GM21390 (cell line): ENCODE data around the gene PDIA4.
"Not testable (repeated sequence)": the region's sequence is repeated elsewhere in the genome, so short reads cannot be mapped to it uniquely, and the experiment has no call there.

Experiments used
- ATAC-seq: cut with Tn5 transposase; IDR thresholded peaks from one replicate; pipeline ENCODE4 v1.9.1; 2021; ENCODE audit not compliant: unreplicated experiment

PDIA4 gene, protein sequence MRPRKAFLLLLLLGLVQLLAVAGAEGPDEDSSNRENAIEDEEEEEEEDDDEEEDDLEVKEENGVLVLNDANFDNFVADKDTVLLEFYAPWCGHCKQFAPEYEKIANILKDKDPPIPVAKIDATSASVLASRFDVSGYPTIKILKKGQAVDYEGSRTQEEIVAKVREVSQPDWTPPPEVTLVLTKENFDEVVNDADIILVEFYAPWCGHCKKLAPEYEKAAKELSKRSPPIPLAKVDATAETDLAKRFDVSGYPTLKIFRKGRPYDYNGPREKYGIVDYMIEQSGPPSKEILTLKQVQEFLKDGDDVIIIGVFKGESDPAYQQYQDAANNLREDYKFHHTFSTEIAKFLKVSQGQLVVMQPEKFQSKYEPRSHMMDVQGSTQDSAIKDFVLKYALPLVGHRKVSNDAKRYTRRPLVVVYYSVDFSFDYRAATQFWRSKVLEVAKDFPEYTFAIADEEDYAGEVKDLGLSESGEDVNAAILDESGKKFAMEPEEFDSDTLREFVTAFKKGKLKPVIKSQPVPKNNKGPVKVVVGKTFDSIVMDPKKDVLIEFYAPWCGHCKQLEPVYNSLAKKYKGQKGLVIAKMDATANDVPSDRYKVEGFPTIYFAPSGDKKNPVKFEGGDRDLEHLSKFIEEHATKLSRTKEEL

DNA sequence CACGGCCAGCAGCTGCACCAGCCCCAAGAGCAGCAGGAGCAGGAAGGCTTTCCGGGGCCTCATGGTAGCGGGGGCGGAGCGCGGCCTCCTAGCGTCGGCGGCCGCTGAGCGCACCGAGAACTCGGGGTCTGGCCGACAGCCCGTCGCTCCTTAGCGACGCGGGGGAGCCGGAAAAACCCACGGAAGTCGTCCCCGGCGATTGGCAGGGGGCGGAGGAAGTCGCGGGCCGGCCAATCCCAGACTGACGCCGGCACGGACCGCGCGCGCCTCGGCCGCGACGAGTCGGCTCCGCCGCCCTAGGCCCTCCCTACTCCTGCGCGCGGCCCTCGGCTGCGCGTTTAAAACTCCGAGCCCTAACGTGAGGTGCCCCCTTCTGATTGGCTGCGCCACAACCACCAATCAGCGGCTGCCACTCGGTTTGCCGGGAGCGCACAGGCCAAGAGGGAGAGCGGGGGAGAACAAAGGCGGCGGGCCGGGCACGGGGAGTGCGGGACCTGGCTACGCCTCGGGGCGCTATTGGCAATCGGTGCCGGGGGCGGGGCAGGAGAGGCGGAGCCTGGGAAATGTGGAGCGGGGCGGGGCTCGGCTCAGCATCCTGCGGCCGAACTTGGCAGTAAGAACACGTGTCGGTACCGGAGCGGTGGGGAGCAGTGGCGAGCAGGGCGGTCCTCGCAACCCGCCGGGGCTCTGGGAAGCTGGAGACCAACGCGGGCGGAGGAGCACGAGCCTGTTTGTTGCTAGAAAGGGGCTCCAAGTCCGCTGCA is at the start of gene PDIA4:
Gene PDIA4, minus strand, starts transcription at position 160 of the 764 bp plus-strand sequence. Its CDS starts 97 bp downstream, at position 63.
- ATAC-seq: peak; percentile 90

DNA sequence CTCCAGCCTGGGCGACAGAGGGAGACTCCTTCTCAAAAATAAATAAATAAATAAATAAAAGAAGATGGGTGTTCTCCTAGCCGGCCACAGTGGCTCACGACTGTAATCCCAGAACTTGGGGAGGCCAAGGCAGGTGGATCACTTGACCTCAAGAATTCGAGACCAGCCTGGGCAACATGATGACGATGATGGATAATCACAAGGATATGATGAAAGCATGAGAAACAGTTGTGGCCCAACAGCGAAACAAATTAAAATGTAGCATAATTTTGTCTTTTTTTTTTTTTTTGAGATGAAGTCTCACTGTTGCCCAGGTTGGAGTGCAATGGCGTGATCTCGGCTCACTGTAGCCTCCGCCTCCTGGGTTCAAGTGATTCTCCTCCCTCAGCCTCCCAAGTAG is 49.3 kb upstream of the PDIA4 start:
- no peak for ATAC-seq

GRCh38 chr7:149075286-149075685 is 47.0 kb upstream of the PDIA4 start:
- ATAC-seq: no peak

DNA sequence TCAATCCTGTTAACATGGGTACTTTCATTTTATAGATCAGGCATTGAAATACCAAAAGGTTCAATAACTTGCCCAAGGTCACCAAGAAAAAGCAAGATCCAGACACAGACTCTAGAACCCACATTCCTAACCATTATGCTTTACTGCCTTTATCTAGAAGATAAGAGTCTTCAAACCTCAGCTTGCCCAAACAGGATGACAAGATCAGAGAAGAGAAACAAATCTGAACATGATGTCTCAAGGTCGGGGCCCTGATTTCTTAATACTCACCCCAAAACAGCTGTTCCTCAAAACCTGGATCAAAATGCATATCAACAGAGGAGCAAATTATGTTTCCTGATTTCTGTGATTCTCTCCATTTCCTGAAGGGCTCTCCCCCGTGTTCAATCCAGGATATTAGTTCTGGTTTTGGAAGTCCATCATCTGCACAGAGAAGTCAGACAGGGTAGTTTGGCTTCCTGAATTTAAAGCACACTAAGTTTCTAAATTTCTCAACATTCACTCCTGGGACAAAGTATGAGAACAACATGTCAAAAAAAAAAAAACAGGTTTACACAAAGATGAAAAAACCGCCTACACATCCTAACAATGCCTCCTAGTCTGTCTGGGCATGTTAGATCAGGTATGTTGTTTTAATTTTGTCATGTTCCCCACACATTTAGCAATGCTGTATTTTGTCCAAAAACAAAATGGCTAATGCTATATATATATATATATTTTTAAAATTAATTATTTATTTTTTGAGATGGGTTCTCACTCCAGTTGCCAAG is 46.0 kb upstream of the PDIA4 start:
- no peak for ATAC-seq

GRCh38 chr7:149072438-149072775 is 44.1 kb upstream of the PDIA4 start:
- ATAC-seq: no peak

DNA sequence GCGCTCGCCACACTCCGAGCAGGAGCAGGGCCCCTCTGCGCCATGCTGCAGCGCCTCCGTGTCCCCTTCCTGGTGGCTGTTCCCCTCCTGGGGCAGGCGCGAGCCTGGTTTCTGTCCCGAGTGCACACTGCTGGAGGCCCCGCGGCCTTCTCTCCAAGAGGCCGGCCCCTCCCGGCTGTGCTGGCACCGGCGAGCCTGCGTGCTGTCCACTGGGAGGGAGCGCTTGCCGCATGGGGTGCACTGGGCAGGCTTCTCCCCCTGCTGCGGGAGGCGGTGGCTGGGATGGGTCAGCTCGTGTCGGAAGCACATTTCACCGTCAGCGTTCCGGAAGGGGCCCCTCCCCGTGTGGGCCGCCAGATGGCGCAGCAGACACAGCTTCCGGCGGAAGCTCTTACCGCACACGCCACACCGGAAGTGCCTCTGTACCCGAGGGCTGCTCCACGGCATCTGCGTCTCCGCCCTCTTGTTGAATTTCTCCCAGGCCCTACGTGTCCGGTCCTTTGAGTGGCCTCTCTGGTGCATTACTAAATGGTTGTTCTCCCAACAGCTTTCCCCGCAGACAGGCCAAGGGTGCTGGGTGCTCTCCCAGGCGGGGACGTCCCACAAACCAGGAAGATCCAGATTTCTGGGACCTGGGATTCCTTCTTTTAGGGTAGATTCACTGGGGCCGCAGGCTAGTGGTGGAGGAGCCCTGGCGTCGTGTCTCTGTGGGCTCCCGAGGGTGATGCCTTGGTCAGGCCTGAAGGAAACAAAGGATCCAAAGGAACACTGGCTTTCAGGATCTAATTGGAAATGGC is 43.5 kb upstream of the PDIA4 start:
- ATAC-seq: no peak

DNA sequence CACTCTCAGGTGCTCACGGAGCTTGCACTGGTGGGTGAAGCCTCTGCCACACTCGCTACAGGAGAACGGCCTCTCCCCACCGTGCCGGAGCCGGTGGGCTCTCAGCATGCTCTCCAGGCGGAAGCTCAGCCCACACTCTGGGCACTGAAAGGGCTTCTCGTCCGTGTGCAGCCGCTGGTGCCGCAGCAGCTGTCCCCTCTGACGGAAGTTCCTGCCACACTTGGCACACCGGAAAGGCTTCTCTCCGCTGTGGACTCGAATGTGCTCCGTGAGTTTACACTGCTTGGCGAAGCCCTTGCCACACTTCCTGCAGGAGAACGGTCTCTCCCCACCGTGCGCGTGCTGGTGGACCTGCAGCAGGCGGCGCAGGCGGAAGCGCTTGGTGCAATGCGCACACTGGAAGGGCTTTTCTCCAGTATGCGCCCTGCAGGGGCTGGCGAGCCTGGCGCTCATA is 42.9 kb upstream of the PDIA4 start:
- no peak for ATAC-seq

- ATAC-seq: no peak
These were observed 42.2 kb upstream of the PDIA4 start for GRCh38 chr7:149070372-149071125.

DNA sequence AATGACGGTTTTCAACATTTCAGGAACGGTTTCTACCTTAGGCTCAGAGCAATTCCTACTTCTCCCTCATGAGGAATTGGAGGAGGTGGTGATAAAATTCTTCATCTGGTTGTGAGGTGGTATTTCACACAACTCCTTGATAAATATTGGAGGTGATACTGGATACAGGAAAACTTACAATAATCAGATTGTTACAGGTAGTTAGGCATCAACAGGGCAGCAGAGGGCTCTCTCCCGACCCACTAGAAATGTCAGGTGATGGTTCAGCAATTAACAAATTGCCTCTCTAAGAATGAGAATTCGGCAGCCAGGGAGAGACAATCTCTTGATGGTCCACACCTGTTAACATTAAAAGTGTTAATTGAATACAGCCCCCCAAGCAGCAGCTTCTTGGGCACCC is 39.6 kb upstream of the PDIA4 start:
- no peak for ATAC-seq

GRCh38 chr7:149063476-149063875 is 35.2 kb upstream of the PDIA4 start:
- ATAC-seq: no peak

- not testable (repeated sequence) for ATAC-seq
These were observed 34.1 kb upstream of the PDIA4 start for GRCh38 chr7:149062217-149062899.

- no peak for ATAC-seq
These were observed 31.9 kb upstream of the PDIA4 start for GRCh38 chr7:149060156-149060555.

DNA sequence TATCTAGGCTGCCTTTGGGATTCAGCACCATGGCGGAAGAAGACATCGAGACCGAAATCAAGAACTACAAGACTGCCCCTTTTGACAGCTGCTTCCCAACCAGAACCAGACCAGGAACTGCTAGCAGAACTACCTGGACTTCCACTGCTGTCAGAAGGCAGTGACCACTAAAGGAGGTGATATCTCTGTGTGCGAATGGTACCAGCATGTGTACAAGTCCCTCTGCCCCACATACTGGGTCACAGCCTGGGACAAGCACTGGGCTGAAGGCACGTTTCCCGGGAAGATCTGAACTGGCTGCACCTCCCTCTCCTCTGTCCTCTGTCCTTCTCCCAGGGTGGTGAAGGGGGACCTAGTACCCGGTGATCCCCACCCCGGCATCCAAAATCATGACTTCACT is 25.6 kb upstream of the PDIA4 start:
- ATAC-seq: no peak

GRCh38 chr7:149053384-149053783 is 25.1 kb upstream of the PDIA4 start:
- no peak for ATAC-seq

GRCh38 chr7:149050941-149051340 is 22.6 kb upstream of the PDIA4 start:
- no peak for ATAC-seq

- no peak for ATAC-seq
These were observed 20.5 kb upstream of the PDIA4 start for GRCh38 chr7:149048805-149049204.

DNA sequence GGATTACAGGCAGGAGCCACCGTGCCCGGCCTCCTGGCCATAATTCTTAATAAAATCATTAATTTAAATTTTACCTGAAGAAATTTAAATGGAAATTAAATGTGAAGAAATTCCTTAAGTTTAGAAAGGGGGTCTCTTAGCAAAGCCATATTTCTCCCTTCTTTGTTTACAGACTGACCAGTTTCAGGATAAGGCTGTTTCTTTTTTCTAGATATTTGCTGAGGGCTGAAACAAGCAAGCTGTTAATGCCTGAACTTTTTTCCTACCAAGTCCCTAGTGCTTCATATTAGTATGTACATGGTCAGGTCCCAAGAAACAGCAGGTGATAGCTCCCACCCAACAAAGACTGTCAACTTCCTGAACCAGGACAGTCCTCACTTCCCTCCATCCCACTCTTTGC is 18.1 kb upstream of the PDIA4 start:
- no peak for ATAC-seq

- ATAC-seq: no peak
These were observed 15.6 kb upstream of the PDIA4 start for GRCh38 chr7:149043936-149044335.

- no peak for ATAC-seq
These were observed 13.0 kb upstream of the PDIA4 start for GRCh38 chr7:149041350-149041749.
